NOMO-1 treated with DMSO at 0.1 percent for 48 hours (cell line): ENCODE data around the gene RAB3GAP1.
"Not testable (repeated sequence)": the region's sequence is repeated elsewhere in the genome, so short reads cannot be mapped to it uniquely, and the experiment has no call there.

Experiments
- DNase-seq: peaks from one replicate; lab custom pipeline; 2025; ENCODE audit not compliant: unreplicated experiment; lab: John Stamatoyannopoulos, UW

The RAB3GAP1 gene

GRCh38 chr2:135052042-135052876, at the start of gene RAB3GAP1:
TSS of gene RAB3GAP1 (plus strand) at chr2:135052292. CDS start at chr2:135052308, 16 bp downstream.
- DNase-seq: peak; percentile 81

- no peak for DNase-seq
These were observed 49.3 kb upstream of the RAB3GAP1 start for GRCh38 chr2:135002836-135003235.

- peak; percentile 20 for DNase-seq
These were observed 47.9 kb upstream of the RAB3GAP1 start for GRCh38 chr2:135004005-135004746.

- no peak for DNase-seq
These were observed 46.3 kb upstream of the RAB3GAP1 start for GRCh38 chr2:135005753-135006152.

GRCh38 chr2:135009339-135009738, 42.8 kb upstream of the RAB3GAP1 start:
- no peak for DNase-seq

GRCh38 chr2:135010200-135010942, 41.7 kb upstream of the RAB3GAP1 start:
- no peak for DNase-seq

- no peak for DNase-seq
These were observed 40.5 kb upstream of the RAB3GAP1 start for GRCh38 chr2:135011633-135012032.

- DNase-seq: no peak
These were observed 30.5 kb upstream of the RAB3GAP1 start for GRCh38 chr2:135021618-135022017.

- no peak for DNase-seq
These were observed 28.9 kb upstream of the RAB3GAP1 start for GRCh38 chr2:135022952-135023880.

- no peak for DNase-seq
These were observed 28.1 kb upstream of the RAB3GAP1 start for GRCh38 chr2:135023886-135024485.

- DNase-seq: no peak
These were observed 22.5 kb upstream of the RAB3GAP1 start for GRCh38 chr2:135029481-135030134.

- DNase-seq: no peak
These were observed 21.3 kb upstream of the RAB3GAP1 start for GRCh38 chr2:135030826-135031225.

- DNase-seq: not testable (repeated sequence)
These were observed 18.9 kb upstream of the RAB3GAP1 start for GRCh38 chr2:135033216-135033615.

GRCh38 chr2:135037831-135038230, 14.3 kb upstream of the RAB3GAP1 start:
- DNase-seq: no peak

- DNase-seq: no peak
These were observed 8.7 kb upstream of the RAB3GAP1 start for GRCh38 chr2:135043345-135043744.

GRCh38 chr2:135047300-135047699, 4.8 kb upstream of the RAB3GAP1 start, which contains the start of gene MAP3K19:
TSS of gene MAP3K19 (minus strand) at chr2:135047447. CDS start at chr2:135024647, 22,800 bp downstream.
- no peak for DNase-seq

GRCh38 chr2:135048122-135048521, 4.0 kb upstream of the RAB3GAP1 start:
- DNase-seq: no peak

- no peak for DNase-seq
These were observed 2.0 kb upstream of the RAB3GAP1 start for GRCh38 chr2:135050132-135050531.

- no peak for DNase-seq
These were observed 1.4 kb upstream of the RAB3GAP1 start for GRCh38 chr2:135050684-135051083.
